CD4-positive, CD25-positive, alpha-beta regulatory T cell (primary cell): ENCODE results near the gene PEX26. TPM values are rescaled to one million over a fixed set of nuclear protein-coding genes. Genes with fewer than 3 reads are reported as not detected.

Experiments
- ATAC-seq, 2 donors: fragments of 150-1000 bp; cut with Tn5 transposase; one replicate each; pipeline ENCODE4 v1.10.0; 2021; ENCODE audit warnings: low read depth in 2 of 2, moderate number of reproducible peaks in 2 of 2, moderate library complexity in 1 of 2
- DNase-seq, 3 donors: peaks; one replicate each; pipeline versions ENCODE4 v3.0.0 to v3.0.0-alpha.2; 2012 to 2022; ENCODE audit warnings: mixed read lengths in 1 of 3
- H3K27ac ChIP-seq: one replicate; pipeline ENCODE4 v1.7.0; 2013; ENCODE audit warnings: mild to moderate bottlenecking, low read length; ENCODE audit not compliant: insufficient read depth, poor library complexity, severe bottlenecking
- H3K27me3 ChIP-seq: one replicate; pipeline ENCODE4 v1.7.0; 2013; ENCODE audit warnings: low read length; ENCODE audit not compliant: control insufficient read depth, insufficient read depth
- H3K36me3 ChIP-seq: one replicate; pipeline ENCODE4 v1.7.0; 2013; ENCODE audit warnings: mild to moderate bottlenecking, low read length, moderate library complexity; ENCODE audit not compliant: control insufficient read depth, insufficient read depth
- H3K4me1 ChIP-seq: 2 replicates; pipeline ENCODE4 v1.7.0; 2013; ENCODE audit warnings: mild to moderate bottlenecking, low read length; ENCODE audit not compliant: insufficient read depth, control insufficient read depth, poor library complexity, severe bottlenecking
- H3K4me3 ChIP-seq: one replicate; pipeline ENCODE4 v1.7.0; 2013; ENCODE audit warnings: low read depth, mild to moderate bottlenecking, low read length, moderate library complexity
- H3K9me3 ChIP-seq, 2 experiments: 1 replicate in 1 of 2; 2 replicates in 1 of 2; pipeline ENCODE4 v1.7.0; 2013; ENCODE audit warnings: low read length in 2 of 2, mild to moderate bottlenecking in 1 of 2, moderate library complexity in 1 of 2; ENCODE audit not compliant: control insufficient read depth in 2 of 2
- H3K27ac Mint-ChIP-seq, 3 donors: one replicate each; pipeline ENCODE4 v1.8.0; 2020 to 2022; ENCODE audit warnings: mild to moderate bottlenecking in 3 of 3, mixed read lengths in 3 of 3, moderate library complexity in 2 of 3
- H3K27me3 Mint-ChIP-seq: one replicate; pipeline ENCODE4 v1.8.0; 2022; ENCODE audit warnings: mild to moderate bottlenecking, mixed read lengths
- H3K36me3 Mint-ChIP-seq: one replicate; pipeline ENCODE4 v1.8.0; 2020; ENCODE audit warnings: mixed read lengths
- H3K4me1 Mint-ChIP-seq, 4 donors: one replicate each; pipeline ENCODE4 v1.8.0; 2020 to 2022; ENCODE audit warnings: mixed read lengths in 4 of 4, mild to moderate bottlenecking in 1 of 4
- H3K4me3 Mint-ChIP-seq, 4 donors: one replicate each; pipeline ENCODE4 v1.8.0; 2020 to 2022; ENCODE audit warnings: mild to moderate bottlenecking in 4 of 4, mixed read lengths in 4 of 4, moderate library complexity in 3 of 4
- H3K9me3 Mint-ChIP-seq, 7 donors: one replicate each; pipeline ENCODE4 v1.8.0; 2020 to 2022; ENCODE audit warnings: mixed read lengths in 7 of 7, mild to moderate bottlenecking in 3 of 7, moderate library complexity in 2 of 7
- polyA plus RNA-seq, 4 donors: library from polyadenylated mRNA; unstranded; fragments of 300-500 nt; fragmentation: Illumina TruSeq; gene quantifications; one replicate each; pipeline ENCODE4 v1.2.3, GENCODE V29; 2021
- total RNA-seq: library from RNA; stranded (reverse); gene quantifications from one replicate; pipeline ENCODE4 v1.2.3, GENCODE V29; 2022

The PEX26 gene
- total RNA-seq (35.4 TPM), polyA plus RNA-seq (1 to 10 TPM; 3.4 to 4.1 (median 3.7) TPM)

DNA sequence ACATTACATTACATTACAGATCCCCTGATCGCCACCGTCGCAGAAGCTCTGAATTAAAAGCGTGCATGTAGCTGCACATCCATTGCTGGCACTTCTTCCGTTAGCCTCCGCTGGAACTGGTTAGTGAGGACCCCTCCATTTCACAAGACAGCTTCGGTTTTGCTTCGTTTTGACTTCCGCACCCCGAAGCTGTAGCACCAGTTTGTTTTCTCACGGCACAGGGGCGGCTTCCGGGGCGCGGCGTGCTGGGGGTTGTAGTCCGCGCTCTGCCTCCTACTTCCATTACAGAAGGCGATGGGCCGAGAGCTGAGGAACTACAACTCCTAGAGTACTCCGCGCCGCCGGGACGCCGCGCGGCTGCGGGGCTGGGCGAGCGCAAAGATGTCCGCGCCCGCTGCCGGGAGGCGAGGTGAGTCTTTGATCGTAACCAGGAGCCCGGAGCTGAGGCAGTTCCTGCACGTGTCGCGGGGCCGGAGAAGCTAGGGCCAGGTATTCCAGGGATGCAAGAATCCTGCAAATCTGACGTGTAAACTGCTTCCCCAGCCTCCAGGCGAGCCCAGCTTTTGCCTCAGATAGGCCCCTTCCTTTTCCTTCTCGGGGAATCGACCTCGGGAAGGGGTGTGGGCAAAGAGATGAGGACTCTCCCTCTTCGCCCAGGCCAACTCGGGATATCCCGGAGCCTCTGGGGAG is at the start of gene PEX26:
TSS of gene PEX26 (plus strand) at position 352 of the 690 bp plus-strand sequence. CDS start 387 bp downstream, outside the sequence.
- Mint-ChIP-seq H3K36me3 (peaks cover 31% of the 10 kb centered on the region), H3K4me3 (peak within 1 kb of the TSS; percentile 93 to 97 (median 94)), H3K27me3 (no peaks in the 10 kb centered on the region), H3K9me3 (peaks cover 0 to 3% (median 0%) of the 10 kb centered on the region in 7 donors), H3K4me1 (peaks cover 10 to 55% (median 47%) of the 10 kb centered on the region in 4 donors), H3K27ac (peak within 1 kb of the TSS; percentile 98 to 99 (median 99))
- ATAC-seq (peak; percentile 99), DNase-seq (peak; percentile 94 to 99 (median 95))
- Histone ChIP-seq H3K27me3 (no peaks in the 10 kb centered on the region), H3K9me3 (no peaks in the 10 kb centered on the region), H3K27ac (peak within 1 kb of the TSS; percentile 87), H3K4me1 (peaks cover 31% of the 10 kb centered on the region), H3K36me3 (peaks cover 32% of the 10 kb centered on the region), H3K4me3 (peak within 1 kb of the TSS; percentile 100)

- Mint-ChIP-seq H3K27me3 (peaks cover 61% of the 10 kb centered on the region), H3K9me3 (peaks cover 0 to 2% (median 0%) of the 10 kb centered on the region in 7 donors), H3K4me1 (peaks cover under 1 to 8% (median 5%) of the 10 kb centered on the region in 4 donors), H3K27ac (no peak overlapping the region), H3K36me3 (no peaks in the 10 kb centered on the region), H3K4me3 (no peak overlapping the region)
- ATAC-seq (no peak), DNase-seq (no peak)
- no peak overlapping the region for H3K4me3 ChIP-seq
- H3K27me3 ChIP-seq, result peaks cover 20% of the 10 kb centered on the region
- H3K4me1 ChIP-seq, result peaks cover 7% of the 10 kb centered on the region
- no peak overlapping the region for H3K27ac ChIP-seq
- no peaks in the 10 kb centered on the region for H3K9me3 ChIP-seq
- H3K36me3 ChIP-seq, result no peaks in the 10 kb centered on the region
Observed at GRCh38 chr22:18028817-18029527, 48.8 kb upstream of the PEX26 start.

- peaks cover 0 to 4% (median 1%) of the 10 kb centered on the region in 4 donors for H3K4me1 Mint-ChIP-seq
- H3K36me3 ChIP-seq, result no peaks in the 10 kb centered on the region
- ATAC-seq, result no peak
- no peak overlapping the region for H3K27ac ChIP-seq
- no peak overlapping the region for H3K4me3 Mint-ChIP-seq
- no peaks in the 10 kb centered on the region for H3K36me3 Mint-ChIP-seq
- H3K4me3 ChIP-seq, result no peak overlapping the region
- no peak for DNase-seq
- H3K4me1 ChIP-seq, result peaks cover under 1% of the 10 kb centered on the region
- H3K9me3 ChIP-seq, result no peaks in the 10 kb centered on the region
- peaks cover 56% of the 10 kb centered on the region for H3K27me3 Mint-ChIP-seq
- H3K9me3 Mint-ChIP-seq, result peaks cover 0 to 2% (median 0%) of the 10 kb centered on the region in 7 donors
- H3K27me3 ChIP-seq, result peaks cover 17% of the 10 kb centered on the region
- no peak overlapping the region for H3K27ac Mint-ChIP-seq
Observed at GRCh38 chr22:18029686-18030267, 48.0 kb upstream of the PEX26 start.

- Histone ChIP-seq H3K27ac (no peak overlapping the region), H3K4me3 (no peak overlapping the region), H3K4me1 (no peaks in the 10 kb centered on the region), H3K36me3 (no peaks in the 10 kb centered on the region), H3K27me3 (peaks cover 7% of the 10 kb centered on the region), H3K9me3 (no peaks in the 10 kb centered on the region)
- Mint-ChIP-seq H3K9me3 (peaks cover 0 to 2% (median 0%) of the 10 kb centered on the region in 7 donors), H3K4me3 (no peak overlapping the region), H3K27me3 (peaks cover 36% of the 10 kb centered on the region), H3K27ac (no peak overlapping the region), H3K4me1 (no peaks in the 10 kb centered on the region), H3K36me3 (no peaks in the 10 kb centered on the region)
- no peak for ATAC-seq
- DNase-seq, result no peak
Observed at GRCh38 chr22:18031695-18032454, 45.9 kb upstream of the PEX26 start.

GRCh38 chr22:18032455-18033101 is 45.2 kb upstream of the PEX26 start:
- no peak for ATAC-seq
- Mint-ChIP-seq H3K9me3 (peaks cover 0 to 2% (median 0%) of the 10 kb centered on the region in 7 donors), H3K27ac (no peak overlapping the region), H3K27me3 (peaks cover 29% of the 10 kb centered on the region), H3K36me3 (no peaks in the 10 kb centered on the region), H3K4me1 (no peaks in the 10 kb centered on the region), H3K4me3 (no peak overlapping the region)
- Histone ChIP-seq H3K27ac (no peak overlapping the region), H3K27me3 (peaks cover 4% of the 10 kb centered on the region), H3K4me1 (no peaks in the 10 kb centered on the region), H3K36me3 (no peaks in the 10 kb centered on the region), H3K9me3 (no peaks in the 10 kb centered on the region), H3K4me3 (no peak overlapping the region)
- DNase-seq, result no peak

DNA sequence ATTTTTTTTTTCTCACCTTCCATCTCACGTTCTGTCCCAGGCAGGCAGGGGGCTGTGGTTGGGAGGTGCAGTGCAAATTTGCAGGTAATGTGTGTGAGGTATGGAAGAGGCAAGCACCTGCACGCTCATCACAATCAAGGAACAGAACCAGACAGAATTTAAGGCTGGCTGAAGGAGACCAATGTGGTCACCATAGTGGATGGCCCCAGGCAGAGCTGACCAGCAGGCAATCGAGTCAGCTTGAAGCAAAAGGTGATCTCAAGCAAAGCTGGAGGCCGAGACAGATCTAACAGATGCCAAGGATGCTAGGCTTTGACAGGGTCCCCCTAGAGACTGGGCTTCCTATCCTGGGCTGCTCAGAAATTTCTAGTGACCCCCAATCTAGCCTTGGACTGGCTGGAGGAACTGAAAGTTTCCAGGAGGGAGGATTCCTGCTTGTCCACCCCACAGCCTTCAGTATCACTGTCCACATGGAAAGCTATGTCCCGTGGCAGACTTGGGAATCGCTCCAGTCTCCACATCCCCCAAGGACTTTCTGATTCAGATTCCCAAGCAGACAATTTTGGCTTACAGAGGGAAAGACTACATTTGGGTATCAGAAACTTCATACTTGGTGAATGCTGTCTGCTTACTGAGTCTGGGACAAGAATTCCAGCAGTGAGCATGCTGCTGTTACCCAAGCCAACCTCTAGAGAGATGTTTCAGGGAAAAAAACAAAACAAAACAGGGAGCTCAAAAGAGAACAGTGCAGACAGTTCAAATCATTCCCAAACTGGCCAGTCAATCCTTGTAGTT is 44.4 kb upstream of the PEX26 start:
- H3K4me1 Mint-ChIP-seq, result no peaks in the 10 kb centered on the region
- peaks cover 21% of the 10 kb centered on the region for H3K27me3 Mint-ChIP-seq
- peaks cover 0 to 2% (median 0%) of the 10 kb centered on the region in 7 donors for H3K9me3 Mint-ChIP-seq
- ATAC-seq (no peak), DNase-seq (no peak)
- H3K27ac Mint-ChIP-seq, result no peak overlapping the region
- no peak overlapping the region for H3K4me3 Mint-ChIP-seq
- Histone ChIP-seq H3K9me3 (no peaks in the 10 kb centered on the region), H3K27me3 (peaks cover 4% of the 10 kb centered on the region), H3K36me3 (no peaks in the 10 kb centered on the region), H3K4me1 (no peaks in the 10 kb centered on the region), H3K27ac (no peak overlapping the region), H3K4me3 (no peak overlapping the region)
- no peaks in the 10 kb centered on the region for H3K36me3 Mint-ChIP-seq
